ENCODE data around the gene MSS51.

GRCh38 chr10:73406846-73407245, 26.5 kb downstream of the MSS51 start:
- TF ChIP-seq, protein P1, sequence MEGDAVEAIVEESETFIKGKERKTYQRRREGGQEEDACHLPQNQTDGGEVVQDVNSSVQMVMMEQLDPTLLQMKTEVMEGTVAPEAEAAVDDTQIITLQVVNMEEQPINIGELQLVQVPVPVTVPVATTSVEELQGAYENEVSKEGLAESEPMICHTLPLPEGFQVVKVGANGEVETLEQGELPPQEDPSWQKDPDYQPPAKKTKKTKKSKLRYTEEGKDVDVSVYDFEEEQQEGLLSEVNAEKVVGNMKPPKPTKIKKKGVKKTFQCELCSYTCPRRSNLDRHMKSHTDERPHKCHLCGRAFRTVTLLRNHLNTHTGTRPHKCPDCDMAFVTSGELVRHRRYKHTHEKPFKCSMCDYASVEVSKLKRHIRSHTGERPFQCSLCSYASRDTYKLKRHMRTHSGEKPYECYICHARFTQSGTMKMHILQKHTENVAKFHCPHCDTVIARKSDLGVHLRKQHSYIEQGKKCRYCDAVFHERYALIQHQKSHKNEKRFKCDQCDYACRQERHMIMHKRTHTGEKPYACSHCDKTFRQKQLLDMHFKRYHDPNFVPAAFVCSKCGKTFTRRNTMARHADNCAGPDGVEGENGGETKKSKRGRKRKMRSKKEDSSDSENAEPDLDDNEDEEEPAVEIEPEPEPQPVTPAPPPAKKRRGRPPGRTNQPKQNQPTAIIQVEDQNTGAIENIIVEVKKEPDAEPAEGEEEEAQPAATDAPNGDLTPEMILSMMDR (IDR thresholded peaks at IDR 0.05), result no peak
- TF ChIP-seq POLR2AphosphoS5 (IDR thresholded peaks at IDR 0.05) (no peak), POLR2A (IDR thresholded peaks at IDR 0.05) (no peak)

Data from breast epithelium (tissue), 3 donors.